GM10248 (cell line): ENCODE results near the gene SLC29A1.

Experiments used
- CTCF ChIA-PET: fragments of 300-600 bp; sonication (Branson Sonifier 250); formaldehyde crosslinking; extraction: SDS; loops from one replicate; lab custom pipeline; 2021; ENCODE audit warnings: antibody characterized with exemption; lab: Yijun Ruan, JAX
- POLR2A ChIA-PET: fragments of 350-650 bp; sonication (Branson Sonifier 250); formaldehyde crosslinking; extraction: SDS; loops from one replicate; lab custom pipeline; 2020; ENCODE audit warnings: antibody characterized with exemption; lab: Yijun Ruan, JAX
- DNase-seq: peaks from one replicate; pipeline ENCODE4 v3.0.0; 2012; ENCODE audit errors: extremely low spot score
- CTCF ChIP-seq: IDR thresholded peaks from 2 replicates; pipeline ENCODE4 v1.5.1; 2012; ENCODE audit warnings: mild to moderate bottlenecking, low read depth; ENCODE audit errors: extremely low read depth, missing control alignments, control extremely low read depth

SLC29A1 gene

GRCh38 chr6:44247338-44248302 lies 24.2 kb downstream of the SLC29A1 start:
- ChIA-PET POLR2A (interaction anchor here (0.8 to 3.8 kb wide), 18 partner anchors 8 to 564 kb away, joined by 3 to 56 read pairs (median 5); partner anchors contain the start of genes SLC29A1 and SLC35B2), CTCF (interaction anchor here (0.9 to 6.9 kb wide), 9 partner anchors 9 to 150 kb away, joined by 3 to 56 read pairs (median 9); partner anchors contain the start of genes SLC29A1 and SLC35B2)
- no peak for DNase-seq
- no peak for TF ChIP-seq CTCF

DNA sequence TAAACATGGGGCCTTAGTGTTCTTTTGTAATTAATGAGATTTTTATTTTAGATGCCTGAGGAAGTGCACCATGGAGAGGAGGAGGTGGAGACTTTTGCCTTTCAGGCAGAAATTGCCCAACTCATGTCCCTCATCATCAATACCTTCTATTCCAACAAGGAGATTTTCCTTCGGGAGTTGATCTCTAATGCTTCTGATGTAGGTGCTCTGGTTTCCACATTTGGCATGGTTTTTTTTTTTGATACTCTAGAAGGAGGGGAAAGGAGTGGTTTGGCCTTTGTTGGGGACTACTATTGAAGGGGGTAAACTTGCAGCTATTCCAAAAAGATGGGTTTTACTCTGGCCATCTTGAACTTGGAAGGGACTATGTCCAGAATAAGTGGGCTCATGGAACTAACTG lies 25.2 kb downstream of the SLC29A1 start:
- POLR2A ChIA-PET = interaction anchor here (2.7 to 3.8 kb wide), 2 partner anchors 7 to 24 kb away, joined by 21 to 56 read pairs; partner anchors contain the start of genes SLC29A1 and SLC35B2
- CTCF ChIA-PET = interaction anchor here (0.9 to 5.8 kb wide), 5 partner anchors 8 to 76 kb away, joined by 3 to 31 read pairs (median 9); partner anchors contain the start of gene SLC35B2
- TF ChIP-seq CTCF = no peak
- DNase-seq = no peak

DNA sequence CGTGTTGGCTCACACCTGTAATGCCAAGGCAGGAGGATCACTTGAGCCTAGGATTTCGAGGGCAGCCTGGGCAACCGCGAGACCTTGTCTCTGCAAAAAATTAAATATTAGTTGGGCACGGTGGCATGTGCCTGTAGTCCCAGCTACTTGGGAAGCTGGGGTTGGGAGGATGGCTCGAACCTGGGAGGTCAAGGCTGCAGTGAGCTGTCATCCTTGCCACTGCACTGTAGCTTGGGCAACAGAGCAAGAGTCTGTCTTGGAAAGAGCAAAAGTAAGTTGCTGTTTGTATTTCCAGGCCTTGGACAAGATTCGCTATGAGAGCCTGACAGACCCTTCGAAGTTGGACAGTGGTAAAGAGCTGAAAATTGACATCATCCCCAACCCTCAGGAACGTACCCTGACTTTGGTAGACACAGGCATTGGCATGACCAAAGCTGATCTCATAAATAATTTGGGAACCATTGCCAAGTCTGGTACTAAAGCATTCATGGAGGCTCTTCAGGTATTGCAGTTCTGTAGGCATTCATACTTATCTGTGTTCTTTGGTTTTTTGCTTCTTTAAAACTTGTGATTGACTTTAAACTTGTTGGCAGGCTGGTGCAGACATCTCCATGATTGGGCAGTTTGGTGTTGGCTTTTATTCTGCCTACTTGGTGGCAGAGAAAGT lies 25.8 kb downstream of the SLC29A1 start:
- no peak for TF ChIP-seq CTCF
- POLR2A ChIA-PET = interaction anchor here (1.3 kb wide), 1 partner anchor 13 kb away, joined by 3 read pairs; no protein-coding TSS in a partner anchor
- CTCF ChIA-PET = interaction anchor here (0.9 to 5.8 kb wide), 5 partner anchors 8 to 77 kb away, joined by 3 to 31 read pairs (median 9); partner anchors contain the start of gene SLC35B2
- no peak for DNase-seq

GRCh38 chr6:44250067-44250717 lies 26.8 kb downstream of the SLC29A1 start:
- POLR2A ChIA-PET = interaction anchor here (1.3 to 1.5 kb wide), 2 partner anchors 12 to 26 kb away, joined by 3 to 4 read pairs; no protein-coding TSS in a partner anchor
- TF ChIP-seq CTCF = no peak
- DNase-seq = no peak
- CTCF ChIA-PET = interaction anchor here (2.4 to 5.0 kb wide), 2 partner anchors 13 kb away, joined by 6 to 31 read pairs; no protein-coding TSS in a partner anchor

DNA sequence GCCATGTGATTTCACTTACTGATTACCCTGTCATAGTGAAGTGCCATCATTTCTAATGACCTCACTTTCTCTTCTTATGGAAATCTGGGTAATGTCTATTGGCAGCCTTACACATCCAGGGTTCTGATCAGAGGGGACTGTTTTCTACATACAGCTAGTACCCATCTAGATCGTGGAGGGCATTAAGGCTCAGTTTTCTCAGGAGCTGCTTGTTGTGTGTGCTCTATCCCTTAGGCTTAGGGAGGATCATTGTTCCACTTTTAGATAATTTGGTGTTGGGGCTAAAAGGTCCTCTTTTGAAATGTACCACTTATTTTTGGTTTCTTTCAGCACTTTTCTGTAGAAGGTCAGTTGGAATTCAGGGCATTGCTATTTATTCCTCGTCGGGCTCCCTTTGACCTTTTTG lies 27.3 kb downstream of the SLC29A1 start:
- no peak for DNase-seq
- POLR2A ChIA-PET = interaction anchor here (1.2 to 1.5 kb wide), 2 partner anchors 26 to 119 kb away, joined by 3 to 4 read pairs; no protein-coding TSS in a partner anchor
- CTCF ChIA-PET = interaction anchor here (0.9 to 2.4 kb wide), 2 partner anchors 13 to 78 kb away, joined by 3 to 6 read pairs; no protein-coding TSS in a partner anchor
- no peak for TF ChIP-seq CTCF
